ENCODE measurements around the gene TMEM9. TPM values are rescaled to one million over a fixed set of nuclear protein-coding genes. Genes with fewer than 3 reads are reported as not detected.
A peak's percentile ranks its signal among the peaks of the same experiment; 100 is the strongest.

TMEM9 gene
- total RNA-seq, 2 experiments from 2014 or later = 15.7 to 16.5 TPM

DNA sequence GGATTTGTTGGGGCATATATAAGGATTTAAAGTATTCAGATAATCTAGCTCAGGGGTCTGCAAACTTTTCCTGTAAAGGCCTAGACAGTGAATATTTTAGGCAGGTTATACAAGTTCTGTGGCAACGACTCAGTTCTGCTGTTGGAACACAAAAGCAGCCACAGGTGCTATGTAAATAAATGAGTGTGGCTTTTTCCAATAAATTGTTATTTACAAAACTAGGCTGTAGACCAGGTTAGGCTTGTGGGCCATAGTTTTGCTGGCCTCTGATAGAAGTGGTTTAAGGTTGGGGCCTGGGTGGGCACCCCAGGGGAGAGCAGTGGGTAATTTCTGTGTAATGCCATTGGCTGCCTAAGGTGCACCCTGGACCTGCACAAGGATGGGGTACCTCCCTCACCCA lies 19.5 kb upstream of the TMEM9 start:
- Mint-ChIP-seq H3K36me3 (ENCODE audit: low read depth) (no peaks in the 10 kb centered on the region), H3K9me3 (no peaks in the 10 kb centered on the region), H3K27me3 (peaks cover 41% of the 10 kb centered on the region), H3K4me3 (no peak overlapping the region), H3K4me1 (ENCODE audit: low read depth) (peaks cover 23% of the 10 kb centered on the region), H3K27ac (no peak overlapping the region)
- TF ChIP-seq, protein P1, sequence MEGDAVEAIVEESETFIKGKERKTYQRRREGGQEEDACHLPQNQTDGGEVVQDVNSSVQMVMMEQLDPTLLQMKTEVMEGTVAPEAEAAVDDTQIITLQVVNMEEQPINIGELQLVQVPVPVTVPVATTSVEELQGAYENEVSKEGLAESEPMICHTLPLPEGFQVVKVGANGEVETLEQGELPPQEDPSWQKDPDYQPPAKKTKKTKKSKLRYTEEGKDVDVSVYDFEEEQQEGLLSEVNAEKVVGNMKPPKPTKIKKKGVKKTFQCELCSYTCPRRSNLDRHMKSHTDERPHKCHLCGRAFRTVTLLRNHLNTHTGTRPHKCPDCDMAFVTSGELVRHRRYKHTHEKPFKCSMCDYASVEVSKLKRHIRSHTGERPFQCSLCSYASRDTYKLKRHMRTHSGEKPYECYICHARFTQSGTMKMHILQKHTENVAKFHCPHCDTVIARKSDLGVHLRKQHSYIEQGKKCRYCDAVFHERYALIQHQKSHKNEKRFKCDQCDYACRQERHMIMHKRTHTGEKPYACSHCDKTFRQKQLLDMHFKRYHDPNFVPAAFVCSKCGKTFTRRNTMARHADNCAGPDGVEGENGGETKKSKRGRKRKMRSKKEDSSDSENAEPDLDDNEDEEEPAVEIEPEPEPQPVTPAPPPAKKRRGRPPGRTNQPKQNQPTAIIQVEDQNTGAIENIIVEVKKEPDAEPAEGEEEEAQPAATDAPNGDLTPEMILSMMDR (IDR thresholded peaks at IDR 0.05) = no peak
- Histone ChIP-seq H3K4me3 (ENCODE audit: low read length) (no peak overlapping the region), H3K27me3 (ENCODE audit: control insufficient read depth in 1 of 2, insufficient read depth in 2 of 2, low read length in 2 of 2) (peaks cover 2 to 9% of the 10 kb centered on the region in 2 experiments), H3K4me1 (ENCODE audit: insufficient read depth, low read length) (peaks cover 15% of the 10 kb centered on the region), H3K27ac (ENCODE audit: low read depth in 1 of 2, low read length in 2 of 2) (no peak overlapping the region), H3K36me3 (ENCODE audit: insufficient read depth, low read length) (no peaks in the 10 kb centered on the region), H3K9me3 (ENCODE audit: control insufficient read depth in 1 of 2, insufficient read depth in 1 of 2, low read length in 2 of 2) (no peaks in the 10 kb centered on the region)
- ChIA-PET CTCF (no interaction called here), POLR2A (no interaction called here)
- intact Hi-C loops (cut with DNase I, micrococcal nuclease) = no loop called here
- ATAC-seq (ENCODE audit: poor library complexity) (no peak), DNase-seq (no peak)

DNA sequence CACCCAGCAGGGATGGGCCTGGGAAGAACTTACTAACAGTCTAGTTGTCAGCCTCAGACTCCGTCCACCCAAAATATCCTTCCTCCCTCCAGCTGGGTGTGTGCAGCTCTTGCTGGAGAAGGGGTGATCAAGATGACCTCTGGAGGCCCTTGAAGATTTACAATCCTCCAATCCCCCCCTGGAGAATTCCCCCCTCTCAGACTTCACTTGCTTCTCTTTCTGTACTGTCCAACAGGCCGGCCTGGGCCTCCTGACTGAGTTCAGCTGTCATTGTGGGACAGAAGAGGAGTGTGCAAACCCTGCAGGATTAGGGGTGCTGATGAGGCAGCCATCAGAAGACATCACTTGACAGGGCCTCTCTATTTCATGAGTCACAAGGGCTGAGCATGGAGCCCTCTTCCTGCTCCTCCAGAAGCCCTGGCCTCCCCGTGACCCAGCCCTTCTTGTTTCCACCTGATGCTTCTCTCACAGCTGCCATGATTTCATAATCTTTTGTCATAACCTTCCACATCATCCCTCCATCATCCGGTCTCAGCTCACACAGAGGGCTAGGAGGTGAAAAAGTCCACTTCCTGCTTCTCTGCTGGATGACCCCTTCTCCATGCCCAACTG lies 18.8 kb upstream of the TMEM9 start:
- H3K4me3 Mint-ChIP-seq = peak overlapping the region; percentile 69
- peaks cover 23% of the 10 kb centered on the region for H3K4me1 Mint-ChIP-seq (ENCODE audit: low read depth)
- peaks cover 37% of the 10 kb centered on the region for H3K27me3 Mint-ChIP-seq
- ATAC-seq (ENCODE audit: poor library complexity) (no peak), DNase-seq (peak in 1 of 14 experiments; percentile 21)
- Histone ChIP-seq H3K27me3 (ENCODE audit: control insufficient read depth in 1 of 2, insufficient read depth in 2 of 2, low read length in 2 of 2) (peaks cover 2 to 7% of the 10 kb centered on the region in 2 experiments), H3K4me1 (ENCODE audit: insufficient read depth, low read length) (peaks cover 15% of the 10 kb centered on the region), H3K27ac (ENCODE audit: low read depth in 1 of 2, low read length in 2 of 2) (no peak overlapping the region), H3K4me3 (ENCODE audit: low read length) (no peak overlapping the region), H3K36me3 (ENCODE audit: insufficient read depth, low read length) (no peaks in the 10 kb centered on the region), H3K9me3 (ENCODE audit: control insufficient read depth in 1 of 2, insufficient read depth in 1 of 2, low read length in 2 of 2) (no peaks in the 10 kb centered on the region)
- no peaks in the 10 kb centered on the region for H3K9me3 Mint-ChIP-seq
- intact Hi-C loops (cut with DNase I, micrococcal nuclease) = no loop called here
- no peak overlapping the region for H3K27ac Mint-ChIP-seq
- TF ChIP-seq, protein P1 (IDR thresholded peaks at IDR 0.05) = no peak
- ChIA-PET POLR2A (no interaction called here), CTCF (no interaction called here)
- no peaks in the 10 kb centered on the region for H3K36me3 Mint-ChIP-seq (ENCODE audit: low read depth)

DNA sequence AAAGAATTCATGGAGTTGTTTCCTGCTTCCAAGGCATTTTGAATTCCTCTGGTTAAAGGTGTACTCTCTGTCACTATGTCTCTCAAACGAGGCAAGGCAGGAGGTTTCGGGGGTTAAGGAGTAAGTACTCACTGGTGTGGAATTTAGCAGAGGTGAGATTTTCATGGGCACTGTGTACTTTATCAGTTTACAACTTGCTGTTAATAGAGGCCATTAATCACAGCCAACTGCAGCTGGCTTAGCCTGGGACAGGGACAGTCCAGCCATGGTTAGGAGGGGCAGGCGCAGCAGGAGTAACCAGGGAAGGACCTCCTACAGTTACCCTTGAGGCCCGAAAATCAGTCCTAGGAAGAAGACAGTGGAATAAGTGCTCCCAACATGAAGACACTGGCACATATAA lies 18.1 kb upstream of the TMEM9 start:
- POLR2A ChIA-PET = interaction anchor here (3.5 kb wide), 1 partner anchor 18 kb away, joined by 12 read pairs; the partner anchor contains the start of gene TMEM9

More for the DNA sequence above, 18.1 kb upstream of the TMEM9 start:
- Histone ChIP-seq H3K27ac (ENCODE audit: low read depth in 1 of 2, low read length in 2 of 2) (no peak overlapping the region), H3K4me1 (ENCODE audit: insufficient read depth, low read length) (peaks cover 15% of the 10 kb centered on the region), H3K4me3 (ENCODE audit: low read length) (no peak overlapping the region), H3K9me3 (ENCODE audit: control insufficient read depth in 1 of 2, insufficient read depth in 1 of 2, low read length in 2 of 2) (no peaks in the 10 kb centered on the region), H3K27me3 (ENCODE audit: control insufficient read depth in 1 of 2, insufficient read depth in 2 of 2, low read length in 2 of 2) (peaks cover 2 to 7% of the 10 kb centered on the region in 2 experiments), H3K36me3 (ENCODE audit: insufficient read depth, low read length) (no peaks in the 10 kb centered on the region)
- Mint-ChIP-seq H3K4me3 (peak overlapping the region; percentile 96), H3K9me3 (no peaks in the 10 kb centered on the region), H3K4me1 (ENCODE audit: low read depth) (peaks cover 23% of the 10 kb centered on the region), H3K27ac (no peak overlapping the region), H3K27me3 (peaks cover 30% of the 10 kb centered on the region), H3K36me3 (ENCODE audit: low read depth) (no peaks in the 10 kb centered on the region)
- intact Hi-C loops (cut with DNase I, micrococcal nuclease) = no loop called here
- no peak for DNase-seq
- TF ChIP-seq, protein P1 (IDR thresholded peaks at IDR 0.05) = no peak
- ATAC-seq (ENCODE audit: poor library complexity) = no peak
- CTCF ChIA-PET = no interaction called here

Measured in CD4-positive, alpha-beta T cell (primary cell).